Neural progenitor cell (in vitro differentiated cells): ENCODE data around the gene MAGI1.

Experiments
- CTCF ChIP-seq: fragments of 200-600 bp; sonication (generic); IDR thresholded peaks from 2 replicates; pipeline ENCODE4 v1.5.1; 2017; ENCODE audit warnings: antibody characterized with exemption, mild to moderate bottlenecking
- EZH2 ChIP-seq: fragments of 200-600 bp; sonication (generic); IDR thresholded peaks from 2 replicates; pipeline ENCODE4 v1.6.1; 2017; ENCODE audit warnings: antibody characterized with exemption, mild to moderate bottlenecking, moderate library complexity

- no peak for TF ChIP-seq CTCF
- no peak for TF ChIP-seq EZH2
Measured at GRCh38 chr3:66010739-66011655, 27.7 kb downstream of the MAGI1 start.
